GM19043 (cell line): Measurements from ENCODE around the gene KLHDC4.
"Not testable (repeated sequence)": the region's sequence is repeated elsewhere in the genome, so short reads cannot be mapped to it uniquely, and the experiment has no call there.

Experiments
- ATAC-seq: cut with Tn5 transposase; IDR thresholded peaks from one replicate; pipeline ENCODE4 v1.9.1; 2021; ENCODE audit warnings: low read depth; ENCODE audit not compliant: unreplicated experiment

Gene KLHDC4

DNA sequence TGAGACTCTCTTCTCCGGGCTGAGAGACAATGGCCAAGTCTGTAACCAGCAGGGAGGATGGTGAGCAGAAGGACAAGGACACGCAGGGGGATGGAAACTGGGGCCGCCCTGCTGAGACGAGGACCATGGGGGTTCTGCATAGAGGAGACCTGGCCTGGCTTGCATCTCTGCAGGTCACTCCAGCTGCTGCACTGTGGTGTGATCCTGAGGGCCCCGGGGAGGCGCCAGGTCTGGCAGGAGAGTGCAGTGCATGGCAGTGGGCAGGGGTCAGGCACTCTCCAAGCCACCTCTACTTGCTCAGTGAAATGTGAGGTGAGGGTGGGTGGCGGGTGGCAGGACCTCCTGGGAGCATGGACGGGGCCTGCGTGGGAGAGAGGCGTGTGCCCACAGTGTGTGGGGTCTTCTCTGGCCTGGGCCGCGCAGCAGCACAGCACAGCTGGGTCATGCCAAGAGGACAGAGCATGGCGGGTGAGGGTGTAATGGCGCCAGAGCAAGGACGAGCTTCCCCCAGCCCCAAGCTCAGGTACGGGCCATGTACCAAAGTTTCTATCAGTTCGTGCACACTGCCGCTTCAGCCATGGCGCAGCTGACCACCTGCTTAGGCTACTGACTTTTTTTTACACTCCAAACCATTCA lies 43.1 kb downstream of the KLHDC4 start:
- no peak for ATAC-seq

DNA sequence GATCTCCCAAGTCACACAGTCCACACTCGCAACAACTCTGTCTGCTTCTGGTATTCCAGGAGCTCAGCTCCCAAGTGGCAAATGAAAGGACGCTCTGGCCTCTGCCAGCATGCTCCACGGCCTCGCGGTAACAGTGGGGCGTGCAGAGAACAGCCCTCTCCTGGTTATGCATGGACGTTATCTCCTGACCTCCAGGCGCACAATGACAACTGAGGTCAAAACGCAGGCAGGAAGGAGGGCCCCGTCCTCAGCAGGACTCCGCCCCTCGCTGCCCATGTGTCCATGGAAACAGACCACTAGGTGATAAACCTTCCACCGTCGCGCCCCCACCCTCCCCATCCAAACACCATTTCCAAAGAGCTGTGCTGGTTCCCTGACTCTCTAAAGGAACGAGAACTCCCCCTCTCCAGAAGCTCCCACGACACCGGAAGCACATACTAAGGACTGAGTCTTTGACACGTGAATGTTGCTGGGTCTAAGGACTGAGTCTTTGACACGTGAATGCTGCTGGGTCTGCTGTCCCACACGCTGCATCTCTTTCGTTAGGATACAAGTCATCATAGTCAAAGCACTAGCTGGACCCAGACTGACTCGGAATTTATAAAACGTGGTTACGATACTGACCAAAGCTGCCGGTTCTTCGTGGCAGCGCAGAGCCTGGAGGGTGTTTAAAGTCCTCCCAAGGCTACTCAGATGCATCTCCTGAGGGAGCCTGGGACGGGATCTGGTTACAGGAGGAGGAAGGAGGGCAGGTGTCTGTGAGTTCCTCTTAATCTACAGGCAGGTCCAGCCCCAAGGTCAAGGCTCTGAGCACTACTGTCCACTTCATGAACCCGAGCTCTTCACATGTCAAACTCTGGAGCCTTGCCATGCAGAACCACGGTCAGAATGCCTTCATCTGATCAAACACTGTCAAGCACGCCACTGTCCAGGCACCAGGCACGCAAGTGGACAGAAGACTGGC lies 43.9 kb downstream of the KLHDC4 start:
- no peak for ATAC-seq

DNA sequence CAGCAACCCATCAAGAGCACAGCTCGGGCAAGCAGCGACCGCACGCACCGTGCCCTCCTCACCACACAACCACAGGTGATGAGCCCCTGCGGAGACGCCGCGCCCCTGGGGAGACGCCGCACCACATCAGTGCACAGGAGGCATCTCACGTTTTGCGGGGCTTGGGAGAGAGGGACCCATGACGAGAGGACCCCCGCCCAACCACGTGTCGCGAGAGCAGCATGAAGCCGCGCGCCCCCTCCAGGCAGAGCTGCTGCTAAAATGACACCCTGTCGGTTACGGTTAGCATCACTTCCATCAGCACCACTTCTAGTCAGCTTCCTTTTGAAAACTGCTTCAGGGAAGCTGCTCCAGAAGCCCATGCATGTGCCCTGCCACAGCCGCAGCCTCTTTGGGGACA lies 45.3 kb downstream of the KLHDC4 start:
- no peak for ATAC-seq

DNA sequence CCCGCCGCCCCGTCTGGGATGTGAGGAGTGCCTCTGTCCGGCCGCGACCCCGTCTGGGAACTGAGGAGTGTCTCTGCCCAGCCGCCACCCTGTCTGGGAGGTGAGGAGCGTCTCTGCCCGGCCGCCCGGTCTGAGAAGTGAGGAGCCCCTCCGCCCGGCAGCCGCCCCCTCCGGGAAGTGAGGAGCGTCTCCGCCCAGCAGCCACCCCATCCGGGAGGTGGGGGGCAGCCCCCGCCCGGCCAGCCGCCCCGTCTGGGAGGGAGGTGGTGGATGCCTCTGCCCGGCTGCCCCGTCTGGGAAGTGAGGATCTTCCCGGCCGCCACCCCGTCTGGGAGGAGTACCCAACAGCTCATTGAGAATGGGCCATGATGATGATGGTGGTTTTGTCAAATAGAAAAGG lies 47.0 kb downstream of the KLHDC4 start:
- ATAC-seq: not testable (repeated sequence)

DNA sequence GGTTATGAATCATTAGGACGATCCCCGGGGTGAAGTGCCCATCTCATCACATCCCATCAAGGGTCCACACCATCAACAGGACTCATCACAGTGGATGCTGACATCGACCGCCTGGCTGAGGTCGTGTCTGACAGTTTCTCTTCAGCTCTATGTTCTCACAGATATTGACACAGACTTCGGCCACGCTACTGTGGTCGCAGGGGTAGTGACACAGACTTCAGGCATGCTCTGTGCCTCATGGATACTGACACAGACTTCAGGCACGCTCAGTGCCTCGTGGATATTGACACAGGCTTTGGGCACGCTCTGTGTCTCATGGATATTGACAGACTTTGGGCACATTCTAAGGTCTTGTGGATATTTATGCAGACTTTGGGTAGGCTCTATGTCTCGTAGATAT lies 50.1 kb downstream of the KLHDC4 start:
- ATAC-seq: no peak

DNA sequence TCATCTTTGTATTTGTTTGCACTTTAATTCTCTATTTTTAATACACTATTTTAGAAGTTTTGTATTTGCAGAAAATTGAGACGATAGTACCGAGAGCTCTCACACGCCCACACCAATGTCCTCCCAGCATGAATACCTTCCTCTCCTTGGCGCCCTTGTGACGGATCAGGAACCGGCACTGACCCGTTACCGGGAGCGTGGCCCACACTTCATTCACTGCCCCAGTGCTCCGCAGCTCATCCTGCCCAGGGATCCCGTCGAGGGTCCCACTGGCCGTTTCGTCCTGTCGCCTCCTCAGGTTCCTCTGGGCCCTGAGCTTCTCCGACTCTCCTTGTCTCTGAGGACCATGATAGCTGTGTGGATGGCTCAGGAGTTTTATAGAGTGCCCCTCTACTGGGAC lies 50.6 kb downstream of the KLHDC4 start:
- no peak for ATAC-seq

DNA sequence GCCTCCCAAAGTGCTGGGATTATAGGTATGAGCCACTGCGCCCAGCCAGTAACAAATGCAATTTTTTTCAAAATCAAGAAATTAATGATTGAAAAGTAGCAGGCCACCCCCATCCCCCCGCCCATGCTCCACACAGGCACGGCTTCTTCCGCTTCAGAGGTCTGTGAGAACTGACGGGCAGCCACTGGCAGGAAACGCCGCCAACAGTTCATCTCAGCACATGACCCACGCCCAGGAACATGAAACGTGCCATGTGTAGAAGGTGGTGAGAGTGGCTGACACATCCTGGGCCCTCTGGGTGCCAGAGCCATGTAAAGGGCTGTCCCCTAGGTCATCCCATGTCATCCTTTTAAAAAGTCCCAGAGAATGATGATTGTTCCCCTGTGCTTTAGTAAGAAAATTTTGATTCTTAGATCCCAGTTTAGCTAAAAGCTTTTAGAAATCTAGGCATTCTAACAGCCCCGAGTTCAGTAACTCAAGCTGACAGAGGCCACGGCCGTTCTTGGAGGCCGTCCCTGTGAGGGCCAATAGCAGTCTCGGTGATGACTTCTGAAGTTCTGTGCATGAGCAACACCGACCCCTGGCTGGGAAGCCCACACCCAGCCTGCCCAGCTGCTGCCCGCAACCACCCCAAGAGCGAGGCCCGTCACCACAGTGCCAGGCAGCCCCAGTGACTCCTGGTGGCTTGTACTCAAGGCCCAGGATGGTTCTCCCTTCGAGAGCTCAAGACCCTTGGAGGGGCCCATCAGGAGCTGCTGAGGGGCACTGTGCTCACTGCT lies 52.1 kb downstream of the KLHDC4 start:
- no peak for ATAC-seq

DNA sequence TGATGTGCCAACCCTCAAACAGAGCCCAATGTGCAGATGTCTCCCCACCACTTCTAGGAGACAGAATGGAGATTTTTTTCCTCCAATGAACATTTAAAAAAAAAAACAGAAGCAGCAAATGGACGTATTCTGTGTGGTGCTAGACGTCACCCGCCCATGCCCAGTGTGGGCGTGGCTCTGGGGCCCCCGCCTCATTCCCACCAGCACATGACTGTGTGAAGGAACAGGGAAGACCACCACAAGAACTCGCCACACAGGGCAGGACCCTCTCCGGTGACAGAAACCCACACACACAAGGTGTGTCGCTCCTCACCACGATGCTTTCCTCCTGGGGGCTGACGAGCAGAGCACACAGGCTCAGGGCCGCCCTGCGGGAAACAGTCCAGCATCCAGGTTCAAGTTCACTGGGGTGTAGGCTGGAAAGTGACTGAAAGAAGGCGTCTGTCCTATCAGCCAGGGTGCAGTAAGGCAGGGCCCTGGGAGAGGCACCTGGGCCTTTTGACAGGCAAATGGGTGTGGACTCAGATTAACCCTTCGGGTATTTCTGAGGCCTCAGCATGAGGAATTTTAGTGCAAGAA lies 53.5 kb downstream of the KLHDC4 start:
- no peak for ATAC-seq

DNA sequence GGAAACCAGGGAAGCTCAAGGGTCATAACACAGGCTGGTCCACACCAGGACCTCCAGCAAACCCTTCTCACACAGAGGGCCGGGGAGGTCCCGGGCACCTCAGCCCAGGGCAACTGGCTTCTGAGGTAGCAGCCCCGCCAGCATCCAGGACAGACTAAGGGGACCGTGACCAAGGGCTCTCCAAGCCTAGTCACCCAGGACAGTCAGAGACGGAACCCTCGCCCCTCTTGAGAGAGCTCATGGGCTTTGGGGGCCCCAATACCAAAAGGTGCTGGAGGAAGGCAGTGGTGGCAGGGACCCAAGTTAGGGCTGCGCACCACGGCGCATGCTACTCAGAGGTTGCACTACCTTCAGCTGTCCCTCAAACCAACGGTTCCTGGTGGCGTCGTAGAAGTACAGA lies 54.9 kb downstream of the KLHDC4 start:
- ATAC-seq: no peak

DNA sequence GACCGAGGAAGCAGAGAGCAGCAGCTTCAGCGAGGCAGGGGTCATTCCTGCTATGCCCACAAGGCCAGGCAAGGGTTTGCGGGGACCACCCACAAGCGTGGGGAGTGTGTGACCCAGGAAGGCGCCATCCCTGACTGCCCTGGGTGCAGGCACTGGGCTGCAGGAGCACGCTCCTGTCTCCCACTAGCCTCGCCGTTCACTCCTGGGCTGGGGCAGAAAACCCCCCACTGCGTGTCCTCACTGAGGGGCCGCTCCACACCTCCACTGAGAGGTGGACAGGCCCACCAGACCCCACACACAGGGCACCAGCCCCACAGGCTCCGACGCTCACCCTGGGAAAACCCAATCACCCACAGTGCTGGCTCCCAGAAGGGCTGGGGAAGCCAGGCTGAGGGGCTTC lies 56.1 kb downstream of the KLHDC4 start:
- ATAC-seq: no peak

DNA sequence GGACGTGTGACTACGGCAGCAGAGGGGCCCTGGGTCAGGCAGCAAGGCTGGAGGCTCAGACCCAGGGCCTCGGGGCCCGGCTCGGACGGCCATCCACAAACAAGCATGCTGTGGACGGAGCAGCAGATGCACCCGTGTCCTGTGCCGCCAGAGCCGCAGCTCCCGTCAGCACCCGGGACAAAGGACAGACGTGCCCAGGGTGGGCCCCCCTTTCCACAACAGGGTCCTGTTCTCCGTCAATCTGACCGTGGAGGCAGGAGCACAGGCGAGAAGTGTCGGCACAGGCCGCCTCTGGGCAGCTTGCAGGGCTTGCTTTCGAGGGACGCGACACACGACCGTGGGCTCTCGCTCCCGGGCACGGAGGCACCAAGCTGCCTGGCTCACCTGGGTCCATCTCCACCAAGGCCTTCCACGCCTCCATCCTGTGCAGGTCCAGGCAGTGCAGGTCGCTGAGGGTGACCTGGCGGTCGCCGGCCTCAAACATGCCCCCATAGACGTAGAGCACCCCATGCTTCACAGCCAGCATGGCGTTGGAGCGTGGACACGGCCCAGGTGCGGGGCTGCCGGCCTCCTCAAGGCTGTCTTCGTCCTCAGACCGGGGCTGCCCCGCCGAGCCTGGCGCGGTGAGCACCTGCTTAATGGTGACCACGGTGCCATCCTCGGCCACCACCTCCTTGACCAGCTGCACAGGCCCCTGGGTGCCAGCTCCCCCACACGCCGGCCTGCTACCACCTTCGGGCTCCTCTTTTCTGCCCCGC lies 56.7 kb downstream of the KLHDC4 start:
- no peak for ATAC-seq

DNA sequence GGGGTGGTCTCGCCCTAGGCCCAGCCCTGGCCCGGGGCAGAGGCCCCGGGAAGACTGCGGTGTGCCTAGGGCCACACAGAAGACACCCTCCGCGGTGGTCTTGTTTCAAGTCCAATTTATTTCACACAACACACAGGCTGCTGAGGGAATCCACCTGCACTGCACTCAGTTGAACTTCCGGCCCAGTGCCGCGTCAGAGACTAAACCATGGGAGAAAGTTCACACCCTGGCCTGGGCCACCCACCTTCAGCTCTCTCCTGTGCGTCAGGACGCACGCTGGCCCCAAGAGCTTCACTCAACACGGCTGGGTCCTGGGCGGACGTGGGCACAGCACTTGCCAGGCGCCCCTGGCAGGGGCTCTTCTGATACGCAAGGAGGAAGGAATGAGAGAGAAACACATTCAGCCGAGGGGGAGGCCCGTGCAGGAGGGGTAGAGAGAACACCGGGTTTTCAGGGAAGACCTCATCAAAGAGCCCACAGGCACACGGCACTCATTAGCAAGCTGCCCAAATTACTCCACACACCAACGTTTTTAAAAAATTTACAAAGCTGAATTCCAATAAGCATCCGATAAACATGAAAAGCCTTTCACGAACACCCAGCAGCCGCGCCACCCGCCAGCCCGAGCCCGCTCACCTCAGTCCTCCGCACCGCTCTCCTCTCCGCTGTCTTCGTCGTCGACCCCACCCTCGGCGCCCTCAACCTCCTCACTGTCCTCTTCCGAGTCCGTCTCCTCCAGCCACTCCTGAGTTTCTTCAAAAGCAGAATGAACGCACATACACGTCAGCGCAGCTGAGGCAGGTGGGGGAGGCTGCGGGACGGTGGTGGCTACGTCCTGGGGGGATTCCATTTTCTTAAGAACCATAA lies 57.8 kb downstream of the KLHDC4 start:
- no peak for ATAC-seq

DNA sequence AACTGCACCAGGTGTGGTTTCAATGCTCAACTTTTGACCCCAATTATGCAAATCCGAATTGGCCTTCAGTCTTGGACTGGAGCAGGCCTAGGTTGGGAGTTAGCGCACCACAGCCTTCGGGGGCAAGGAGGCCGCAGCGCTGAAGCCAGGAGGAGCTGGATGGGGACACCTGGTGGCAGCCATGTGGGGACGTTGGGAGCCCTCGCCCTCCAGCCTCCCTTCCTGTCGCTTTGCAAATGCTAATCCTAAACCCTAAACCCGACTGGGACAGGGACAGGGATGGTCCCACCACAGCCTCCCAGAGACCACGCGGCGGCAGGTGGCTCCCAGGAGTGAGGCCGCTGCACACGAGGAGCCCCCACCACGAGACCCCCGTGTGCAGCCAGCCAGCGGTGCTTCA lies 58.7 kb downstream of the KLHDC4 start:
- no peak for ATAC-seq

DNA sequence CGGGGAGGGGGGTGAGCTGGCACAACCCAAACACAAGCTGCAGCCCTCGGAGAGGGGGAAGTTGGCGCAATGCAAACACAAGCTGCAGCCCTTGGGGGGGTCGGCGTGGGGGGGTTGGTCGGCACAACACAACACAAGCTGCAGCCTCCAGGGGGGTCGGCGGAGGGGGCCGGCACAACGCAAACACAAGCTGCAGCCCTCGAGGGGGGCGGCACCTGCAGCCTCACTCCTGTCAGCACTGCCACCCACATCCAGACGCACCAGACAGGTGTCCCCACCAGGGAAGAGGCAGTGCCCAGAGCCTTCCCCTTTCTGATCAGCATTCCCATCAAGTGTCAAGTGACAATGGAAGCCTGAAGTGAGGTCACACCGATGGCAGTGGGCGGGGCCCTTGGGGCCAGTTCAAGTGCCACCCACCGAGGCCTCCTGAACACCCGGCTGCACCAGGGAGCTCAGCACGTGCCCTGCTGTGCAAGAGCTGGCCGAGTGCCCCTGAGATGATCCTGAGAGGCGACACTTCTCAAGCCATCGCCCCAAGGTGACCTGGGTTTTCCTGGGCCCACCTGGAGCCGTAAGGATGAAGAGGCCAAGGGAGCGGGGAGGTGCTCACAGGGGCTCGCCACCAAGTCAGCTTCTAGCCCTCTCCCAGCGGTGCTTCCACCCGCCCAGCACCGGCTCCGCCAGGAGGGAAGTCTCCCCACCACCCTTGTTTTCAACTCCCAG lies 59.3 kb downstream of the KLHDC4 start:
- no peak for ATAC-seq

DNA sequence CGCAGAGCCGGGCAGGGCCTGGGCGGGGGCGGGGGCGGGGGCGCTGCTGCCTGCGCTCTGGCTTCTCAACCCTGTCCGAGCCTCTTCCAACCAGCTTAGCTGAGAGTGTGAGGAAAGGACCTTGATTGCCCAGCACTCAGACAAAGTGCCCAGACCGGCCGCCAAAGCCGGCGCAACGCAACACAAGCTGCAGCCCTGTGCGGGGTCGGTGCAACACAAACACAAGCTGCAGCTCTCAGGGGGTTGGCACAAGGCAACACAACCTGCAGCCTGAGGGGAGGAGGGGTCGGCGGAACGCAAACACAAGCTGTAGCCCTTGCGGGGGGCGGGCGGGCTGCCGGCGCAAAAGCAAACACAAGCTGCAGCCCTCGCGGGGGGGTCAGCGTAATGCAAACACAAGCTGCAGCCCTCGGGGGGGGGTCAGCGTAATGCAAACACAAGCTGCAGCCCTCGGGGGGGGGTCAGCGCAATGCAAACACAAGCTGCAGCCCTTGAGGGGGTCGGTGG lies 60.0 kb downstream of the KLHDC4 start:
- ATAC-seq: no peak

DNA sequence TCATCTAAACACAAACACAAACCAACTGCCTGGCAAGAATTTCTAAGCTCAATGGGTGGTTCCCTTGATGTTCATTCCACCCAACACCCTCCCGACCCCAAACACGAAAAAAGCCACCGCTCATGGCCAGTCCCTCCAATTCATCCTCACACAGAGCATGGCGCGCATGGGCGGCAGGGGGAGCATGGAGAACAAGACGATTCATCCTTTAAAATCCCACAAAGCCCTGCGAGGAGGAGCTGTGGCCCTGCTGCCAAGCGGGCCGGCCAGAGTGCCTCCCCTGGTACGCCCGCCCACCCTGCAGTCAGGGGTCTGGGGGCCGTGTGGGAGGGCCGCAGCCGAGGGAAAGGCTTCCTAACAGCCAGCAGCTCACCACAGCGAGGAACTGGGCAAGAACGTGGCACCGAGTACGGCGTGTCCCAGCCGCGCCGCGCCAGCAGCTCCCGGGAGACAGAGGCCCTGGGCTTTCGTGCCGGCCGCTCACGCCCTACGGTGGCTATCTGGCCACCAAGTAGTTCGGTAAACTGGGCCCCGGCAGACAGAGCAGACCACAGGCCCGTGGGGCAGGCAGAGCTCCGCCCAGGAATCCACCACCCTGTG lies 60.9 kb downstream of the KLHDC4 start:
- no peak for ATAC-seq

DNA sequence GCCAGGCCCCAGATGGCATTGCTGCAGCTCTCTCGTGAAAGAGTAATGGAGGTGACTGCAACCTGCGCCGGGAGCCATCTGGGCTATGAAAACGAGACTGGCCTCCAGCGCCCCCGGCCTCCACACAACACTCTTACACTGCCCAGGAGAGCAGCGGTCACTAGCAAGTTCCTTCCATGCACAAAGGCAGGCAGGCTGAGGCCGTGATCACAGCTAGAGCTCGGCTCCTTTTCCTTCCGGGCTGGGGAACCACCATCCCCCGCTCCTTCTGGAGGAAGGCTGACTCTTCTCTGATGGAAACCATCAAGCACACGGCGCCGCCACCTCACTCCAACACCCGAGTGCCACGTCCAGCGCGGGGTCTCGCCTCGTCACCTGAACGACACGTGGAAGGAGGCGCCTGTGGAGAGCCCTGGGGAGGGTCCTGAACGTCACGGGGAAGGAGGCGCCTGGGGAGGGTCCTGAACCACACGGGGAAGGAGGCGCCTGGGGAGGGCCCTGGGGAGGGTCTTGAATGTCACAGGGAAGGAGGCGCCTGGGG lies 61.9 kb downstream of the KLHDC4 start:
- no peak for ATAC-seq

DNA sequence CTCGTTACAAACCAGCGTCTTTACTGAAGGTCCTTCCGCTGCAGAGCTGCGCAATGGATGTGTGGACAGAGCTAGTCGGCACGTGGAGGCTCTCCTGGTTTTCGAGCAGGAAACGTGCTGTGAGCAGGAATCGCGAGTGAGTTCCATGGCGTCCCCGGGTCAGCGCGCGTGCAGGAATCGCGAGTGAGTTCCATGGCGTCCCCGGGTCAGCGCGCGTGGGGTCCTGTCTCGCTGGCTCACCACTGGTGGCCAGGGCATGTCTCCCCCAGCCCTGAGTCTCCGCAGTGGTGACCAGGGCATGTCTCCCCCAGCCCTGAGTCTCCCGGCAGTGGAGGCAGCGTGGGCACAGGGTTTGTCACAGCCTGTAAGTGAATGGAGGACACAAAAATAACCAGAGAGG lies 62.7 kb downstream of the KLHDC4 start:
- ATAC-seq: no peak
